ENCODE data around the gene EGLN2.
"Not testable (repeated sequence)": the region's sequence is repeated elsewhere in the genome, so short reads cannot be mapped to it uniquely, and the experiment has no call there.

EGLN2 gene

GRCh38 chr19:40850277-40850676, 51.3 kb downstream of the EGLN2 start, which contains the start of gene CYP2A6:
Gene CYP2A6, minus strand, starts transcription at chr19:40850447. Its CDS starts 21 bp downstream, at chr19:40850426.
- not testable (repeated sequence) for DNase-seq

- DNase-seq, result not testable (repeated sequence)
Measured at GRCh38 chr19:40852467-40853152, 53.6 kb downstream of the EGLN2 start.
